Measurements from ENCODE around the gene RRAD.
A peak's percentile ranks its signal among the peaks of the same experiment; 100 is the strongest.
"Not testable (repeated sequence)": the region's sequence is repeated elsewhere in the genome, so short reads cannot be mapped to it uniquely, and the experiment has no call there.

The RRAD gene

GRCh38 chr16:66961914-66962313 is 36.6 kb upstream of the RRAD start:
- TF ChIP-seq POLR2AphosphoS5 (IDR thresholded peaks at IDR 0.05; ENCODE audit: borderline replicate concordance, low read depth, low read length) (no peak), EZH2 (IDR thresholded peaks at IDR 0.05) (no peak), FOXP2 (optimal IDR thresholded peaks at IDR 0.05; ENCODE audit: control extremely low read depth, extremely low read length, insufficient read depth) (no peak)
- H3K4me3 ChIP-seq: no peak overlapping the region
- no peak for DNase-seq (ENCODE audit: low read depth, low spot score)
- H3K9ac ChIP-seq (ENCODE audit: insufficient read length): no peak overlapping the region
- no peak overlapping the region for H3K27ac ChIP-seq
- no peaks in the 10 kb centered on the region for H3K9me3 ChIP-seq (ENCODE audit: low read depth, low read length)
- no peaks in the 10 kb centered on the region for H3K36me3 ChIP-seq (ENCODE audit: insufficient read depth, low read length)

GRCh38 chr16:66961065-66961744 is 35.9 kb upstream of the RRAD start, which contains the start of gene CES3:
Gene CES3, plus strand, starts transcription at chr16:66961266. Its CDS starts 42 bp downstream, at chr16:66961308.
- no peak within 1 kb of the TSS for H3K27ac ChIP-seq
- no peaks in the 10 kb centered on the region for H3K9me3 ChIP-seq (ENCODE audit: low read depth, low read length)
- no peaks in the 10 kb centered on the region for H3K36me3 ChIP-seq (ENCODE audit: insufficient read depth, low read length)
- no peak for DNase-seq (ENCODE audit: low read depth, low spot score)
- no peak for TF ChIP-seq FOXP2 (optimal IDR thresholded peaks at IDR 0.05; ENCODE audit: control extremely low read depth, extremely low read length, insufficient read depth)
- TF ChIP-seq EZH2 (IDR thresholded peaks at IDR 0.05): no peak
- TF ChIP-seq POLR2AphosphoS5 (IDR thresholded peaks at IDR 0.05; ENCODE audit: borderline replicate concordance, low read depth, low read length): no peak
- H3K9ac ChIP-seq (ENCODE audit: insufficient read length): no peak within 1 kb of the TSS
- peak within 1 kb of the TSS; percentile 68 for H3K4me3 ChIP-seq

DNA sequence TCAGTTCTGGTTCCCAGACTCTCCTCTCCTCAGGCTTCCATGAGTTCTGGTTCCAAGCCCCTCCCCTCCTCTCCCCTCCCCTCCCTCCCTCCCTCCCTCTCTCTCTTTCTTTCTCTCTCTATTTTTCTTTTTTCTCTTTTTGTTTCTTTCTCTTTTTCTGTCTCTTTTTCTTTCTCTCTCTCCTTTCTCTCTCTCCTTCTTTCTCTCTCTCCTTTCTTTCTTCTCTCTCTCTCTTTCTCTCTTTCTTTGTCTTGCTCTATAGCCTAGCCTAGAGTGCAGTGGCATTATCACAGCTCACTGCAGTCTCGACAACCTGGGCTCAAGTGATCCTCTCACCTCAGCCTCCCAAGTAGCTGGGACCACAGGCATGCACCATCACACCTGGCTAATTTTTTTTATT is 34.9 kb upstream of the RRAD start:
- H3K27ac ChIP-seq: no peak overlapping the region
- no peaks in the 10 kb centered on the region for H3K9me3 ChIP-seq (ENCODE audit: low read depth, low read length)
- no peak overlapping the region for H3K4me3 ChIP-seq
- TF ChIP-seq POLR2AphosphoS5 (IDR thresholded peaks at IDR 0.05; ENCODE audit: borderline replicate concordance, low read depth, low read length): no peak
- TF ChIP-seq FOXP2 (optimal IDR thresholded peaks at IDR 0.05; ENCODE audit: control extremely low read depth, extremely low read length, insufficient read depth): no peak
- no peak for TF ChIP-seq EZH2 (IDR thresholded peaks at IDR 0.05)
- DNase-seq (ENCODE audit: low read depth, low spot score): no peak
- no peaks in the 10 kb centered on the region for H3K36me3 ChIP-seq (ENCODE audit: insufficient read depth, low read length)
- no peak overlapping the region for H3K9ac ChIP-seq (ENCODE audit: insufficient read length)

- no peak for TF ChIP-seq EZH2 (IDR thresholded peaks at IDR 0.05)
- TF ChIP-seq POLR2AphosphoS5 (IDR thresholded peaks at IDR 0.05; ENCODE audit: borderline replicate concordance, low read depth, low read length): no peak
- no peak for TF ChIP-seq FOXP2 (optimal IDR thresholded peaks at IDR 0.05; ENCODE audit: control extremely low read depth, extremely low read length, insufficient read depth)
- DNase-seq (ENCODE audit: low read depth, low spot score): no peak
- Histone ChIP-seq H3K9me3 (ENCODE audit: low read depth, low read length) (no peaks in the 10 kb centered on the region), H3K36me3 (ENCODE audit: insufficient read depth, low read length) (no peaks in the 10 kb centered on the region), H3K9ac (ENCODE audit: insufficient read length) (no peak overlapping the region), H3K27ac (no peak overlapping the region), H3K4me3 (no peak overlapping the region)
Observed at GRCh38 chr16:66959704-66960161, 34.4 kb upstream of the RRAD start.

DNA sequence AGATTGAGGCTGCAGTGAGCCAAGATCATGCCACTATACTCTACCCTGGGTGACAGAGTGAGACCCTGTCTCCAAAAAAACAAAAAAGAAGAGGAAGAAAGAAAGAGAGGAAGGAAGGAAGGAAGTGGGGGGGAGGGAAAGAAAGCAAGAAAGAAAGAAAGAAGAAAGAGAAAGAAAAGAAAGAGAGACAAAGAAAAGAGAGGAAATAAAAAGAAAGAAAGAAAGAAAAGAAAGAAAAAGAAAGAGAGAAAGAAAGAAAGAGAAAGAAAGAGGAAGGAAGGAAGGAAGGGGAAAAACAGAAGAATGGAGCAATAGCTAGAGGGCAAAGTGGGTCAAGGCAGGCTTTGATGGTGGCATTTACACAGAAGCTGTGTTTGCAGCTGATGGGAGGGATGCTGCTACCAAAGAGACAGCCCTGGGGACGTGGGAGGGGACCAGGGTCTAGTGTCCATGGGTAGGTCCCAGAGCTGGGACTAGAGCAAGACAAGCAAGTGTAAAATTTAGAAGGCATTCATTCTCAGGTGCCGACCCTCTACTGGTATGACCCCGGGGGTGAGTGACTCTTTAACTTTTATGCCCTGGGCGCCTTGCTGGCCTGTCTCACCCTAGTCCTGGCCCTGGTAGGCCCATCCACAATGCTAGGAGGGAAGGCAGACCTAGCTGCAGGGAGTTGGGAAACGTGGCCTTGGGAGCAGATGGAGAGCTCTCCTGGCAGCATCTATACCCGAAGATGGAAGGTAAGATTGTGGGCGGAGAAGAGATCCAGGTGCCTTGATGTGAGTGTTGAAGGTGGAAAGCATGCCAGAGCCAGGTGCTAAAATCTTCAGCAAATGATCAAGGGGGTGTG is 33.7 kb upstream of the RRAD start:
- H3K9me3 ChIP-seq (ENCODE audit: low read depth, low read length): no peaks in the 10 kb centered on the region
- no peak overlapping the region for H3K27ac ChIP-seq
- H3K36me3 ChIP-seq (ENCODE audit: insufficient read depth, low read length): no peaks in the 10 kb centered on the region
- no peak overlapping the region for H3K9ac ChIP-seq (ENCODE audit: insufficient read length)
- H3K4me3 ChIP-seq: no peak overlapping the region
- no peak for DNase-seq (ENCODE audit: low read depth, low spot score)
- TF ChIP-seq POLR2AphosphoS5 (IDR thresholded peaks at IDR 0.05; ENCODE audit: borderline replicate concordance, low read depth, low read length) (no peak), EZH2 (IDR thresholded peaks at IDR 0.05) (no peak), FOXP2 (optimal IDR thresholded peaks at IDR 0.05; ENCODE audit: control extremely low read depth, extremely low read length, insufficient read depth) (no peak)

- H3K27ac ChIP-seq; H3K4me3 ChIP-seq; H3K36me3 ChIP-seq (ENCODE audit: insufficient read depth, low read length); H3K9me3 ChIP-seq (ENCODE audit: low read depth, low read length); DNase-seq (ENCODE audit: low read depth, low spot score); H3K9ac ChIP-seq (ENCODE audit: insufficient read length): not testable (repeated sequence)
Observed at GRCh38 chr16:66956154-66956457, 30.8 kb upstream of the RRAD start.

DNA sequence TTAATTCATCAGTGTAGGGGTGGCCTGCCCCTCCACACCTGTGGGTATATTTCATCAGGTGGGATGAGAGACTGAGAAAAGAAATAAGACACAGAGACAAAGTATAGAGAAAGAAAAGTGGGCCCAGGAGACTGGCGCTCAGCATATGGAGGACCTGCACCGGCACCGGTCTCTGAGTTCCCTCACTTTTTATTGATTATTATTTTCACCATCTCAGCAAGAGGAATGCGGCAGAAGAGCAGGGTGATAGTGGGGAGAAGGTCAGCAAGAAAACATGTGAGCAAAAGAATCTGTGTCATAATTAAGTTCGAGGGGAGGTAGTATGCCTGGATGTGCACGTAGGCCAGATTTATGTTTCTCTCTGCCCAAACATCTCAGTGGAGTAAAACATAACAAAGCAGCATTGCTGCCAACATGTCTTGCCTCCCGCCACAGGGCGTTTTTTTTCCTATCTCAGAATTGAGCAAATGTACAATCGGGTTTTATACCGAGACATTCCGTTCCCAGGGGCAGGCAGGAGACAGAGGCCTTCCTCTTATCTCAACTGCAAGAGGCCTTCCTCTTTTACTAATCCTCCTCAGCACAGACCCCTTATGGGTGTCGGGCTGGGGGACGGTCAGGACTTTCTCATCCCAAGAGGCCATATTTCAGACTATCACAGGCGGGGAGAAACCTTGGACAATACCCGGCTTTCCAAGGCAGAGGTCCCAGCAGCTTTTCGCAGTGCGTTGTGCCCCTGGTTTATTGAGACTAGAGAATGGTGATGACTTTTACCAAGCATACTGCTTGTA is 30.2 kb upstream of the RRAD start:
- not testable (repeated sequence) for H3K9ac ChIP-seq (ENCODE audit: insufficient read length); H3K36me3 ChIP-seq (ENCODE audit: insufficient read depth, low read length); H3K4me3 ChIP-seq; DNase-seq (ENCODE audit: low read depth, low spot score); H3K9me3 ChIP-seq (ENCODE audit: low read depth, low read length); H3K27ac ChIP-seq

DNA sequence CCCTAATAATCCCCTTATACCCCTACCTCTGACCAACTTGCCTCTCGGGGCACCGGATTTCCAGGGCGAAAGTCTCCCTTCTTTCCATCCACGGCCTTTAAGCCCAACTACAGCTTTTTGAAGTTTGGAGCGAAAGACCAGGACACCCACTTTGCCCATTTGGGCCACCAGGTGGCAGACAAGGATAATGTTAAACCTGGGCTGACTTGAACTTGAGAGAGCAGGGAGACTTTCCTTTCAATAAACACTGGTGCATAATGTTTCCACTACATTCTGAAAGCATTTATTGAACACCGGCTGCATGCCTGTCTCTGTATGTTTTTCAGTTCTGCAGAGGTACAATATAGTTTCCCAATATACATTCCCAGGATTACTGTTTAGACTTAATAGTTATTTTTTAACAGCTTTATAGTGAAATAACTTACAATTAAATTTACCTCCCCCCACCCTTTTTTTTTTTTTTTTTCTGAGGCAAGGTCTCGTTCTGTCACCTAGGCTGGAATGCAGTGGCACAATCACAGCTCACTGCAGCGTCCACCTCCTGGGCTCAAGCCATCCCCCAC is 28.8 kb upstream of the RRAD start:
- TF ChIP-seq EZH2 (IDR thresholded peaks at IDR 0.05): no peak
- Histone ChIP-seq H3K27ac (no peak overlapping the region), H3K36me3 (ENCODE audit: insufficient read depth, low read length) (no peaks in the 10 kb centered on the region), H3K9me3 (ENCODE audit: low read depth, low read length) (no peaks in the 10 kb centered on the region), H3K4me3 (no peak overlapping the region), H3K9ac (ENCODE audit: insufficient read length) (no peak overlapping the region)
- no peak for DNase-seq (ENCODE audit: low read depth, low spot score)

Measured in SK-N-MC (cell line).